NCI-H2107 treated with DMSO at 0.1 percent for 48 hours (cell line): ENCODE measurements around the gene OR4C11.

Source experiments
- DNase-seq: peaks from one replicate; lab custom pipeline; 2025; ENCODE audit not compliant: unreplicated experiment; lab: John Stamatoyannopoulos, UW

Gene OR4C11

GRCh38 chr11:55607545-55607944 is at the start of gene OR4C11:
Gene OR4C11 (minus strand): TSS chr11:55607645. CDS start chr11:55604373, 3,272 bp downstream.
- DNase-seq, result no peak

- DNase-seq, result no peak
Measured at GRCh38 chr11:55655096-55655495, 47.7 kb upstream of the OR4C11 start.

GRCh38 chr11:55652560-55652959 is 45.1 kb upstream of the OR4C11 start:
- no peak for DNase-seq

GRCh38 chr11:55648027-55648426 is 40.6 kb upstream of the OR4C11 start, which contains the start of gene OR4S2:
Gene OR4S2 (plus strand): TSS chr11:55648327. CDS start chr11:55650904, 2,577 bp downstream.
- no peak for DNase-seq

- no peak for DNase-seq
Measured at GRCh38 chr11:55634813-55635212, 27.4 kb upstream of the OR4C11 start, which contains the start of gene OR4P4. Gene OR4P4 (plus strand): TSS chr11:55635113.

GRCh38 chr11:55624531-55624930 is 17.1 kb upstream of the OR4C11 start:
- no peak for DNase-seq

- no peak for DNase-seq
Measured at GRCh38 chr11:55572548-55572947, 34.9 kb downstream of the OR4C11 start.

- no peak for DNase-seq
Measured at GRCh38 chr11:55571828-55572227, 35.6 kb downstream of the OR4C11 start, which contains the start of gene OR4C16. Gene OR4C16 (plus strand): TSS chr11:55572128. CDS start chr11:55572128, 0 bp downstream.

GRCh38 chr11:55554169-55554568 is 53.3 kb downstream of the OR4C11 start, which contains the start of gene OR4C15:
Gene OR4C15 (plus strand): TSS chr11:55554469. CDS start chr11:55554469, 0 bp downstream.
- no peak for DNase-seq
